ENCODE measurements around the gene ARSK.

The ARSK gene

GRCh38 chr5:95532415-95532814 lies 22.5 kb upstream of the ARSK start:
- Mint-ChIP-seq H3K36me3 (ENCODE audit: insufficient read depth) (peaks cover 53% of the 10 kb centered on the region), H3K4me1 (peaks cover 17% of the 10 kb centered on the region), H3K4me3 (no peak overlapping the region), H3K9me3 (no peaks in the 10 kb centered on the region), H3K27me3 (no peaks in the 10 kb centered on the region), H3K27ac (ENCODE audit: low read depth) (no peak overlapping the region)
- ATAC-seq (replicated peaks; ENCODE audit: extremely low read depth, poor library complexity, severe bottlenecking): no peak
- no peak for DNase-seq (ENCODE audit: low spot score in 2 of 2)

- H3K27me3 Mint-ChIP-seq: no peaks in the 10 kb centered on the region
- H3K9me3 Mint-ChIP-seq: no peaks in the 10 kb centered on the region
These were observed 21.8 kb upstream of the ARSK start for GRCh38 chr5:95533106-95533505.

GRCh38 chr5:95533761-95534160 lies 21.1 kb upstream of the ARSK start:
- peak overlapping the region; percentile 13 for H3K27ac Mint-ChIP-seq (ENCODE audit: low read depth)
- no peaks in the 10 kb centered on the region for H3K27me3 Mint-ChIP-seq
- H3K36me3 Mint-ChIP-seq (ENCODE audit: insufficient read depth): peaks cover 48% of the 10 kb centered on the region
- H3K4me3 Mint-ChIP-seq: no peak overlapping the region
- ATAC-seq (replicated peaks; ENCODE audit: extremely low read depth, poor library complexity, severe bottlenecking) (no peak), DNase-seq (ENCODE audit: low spot score in 2 of 2) (no peak)
- peaks cover 17% of the 10 kb centered on the region for H3K4me1 Mint-ChIP-seq
- no peaks in the 10 kb centered on the region for H3K9me3 Mint-ChIP-seq

More at GRCh38 chr5:95533106-95533505, 21.8 kb upstream of the ARSK start:
- ATAC-seq (replicated peaks; ENCODE audit: extremely low read depth, poor library complexity, severe bottlenecking) (no peak), DNase-seq (ENCODE audit: low spot score in 2 of 2) (no peak)
- H3K36me3 Mint-ChIP-seq (ENCODE audit: insufficient read depth): peaks cover 53% of the 10 kb centered on the region
- H3K27ac Mint-ChIP-seq (ENCODE audit: low read depth): peak overlapping the region; percentile 13
- H3K4me1 Mint-ChIP-seq: peaks cover 17% of the 10 kb centered on the region
- H3K4me3 Mint-ChIP-seq: no peak overlapping the region

GRCh38 chr5:95537501-95537900 lies 17.4 kb upstream of the ARSK start:
- no peaks in the 10 kb centered on the region for H3K9me3 Mint-ChIP-seq
- no peak overlapping the region for H3K27ac Mint-ChIP-seq (ENCODE audit: low read depth)
- no peak overlapping the region for H3K4me3 Mint-ChIP-seq
- H3K27me3 Mint-ChIP-seq: no peaks in the 10 kb centered on the region
- ATAC-seq (replicated peaks; ENCODE audit: extremely low read depth, poor library complexity, severe bottlenecking): no peak
- H3K36me3 Mint-ChIP-seq (ENCODE audit: insufficient read depth): peaks cover 63% of the 10 kb centered on the region
- peaks cover 17% of the 10 kb centered on the region for H3K4me1 Mint-ChIP-seq
- DNase-seq (ENCODE audit: low spot score in 2 of 2): no peak

GRCh38 chr5:95543017-95543705 lies 11.7 kb upstream of the ARSK start:
- H3K27ac Mint-ChIP-seq (ENCODE audit: low read depth): no peak overlapping the region
- no peak for ATAC-seq (replicated peaks; ENCODE audit: extremely low read depth, poor library complexity, severe bottlenecking)
- no peaks in the 10 kb centered on the region for H3K9me3 Mint-ChIP-seq
- H3K4me1 Mint-ChIP-seq: peaks cover 6% of the 10 kb centered on the region
- H3K4me3 Mint-ChIP-seq: no peak overlapping the region
- H3K36me3 Mint-ChIP-seq (ENCODE audit: insufficient read depth): peaks cover 53% of the 10 kb centered on the region
- no peaks in the 10 kb centered on the region for H3K27me3 Mint-ChIP-seq
- no peak for DNase-seq (ENCODE audit: low spot score in 2 of 2)

- Mint-ChIP-seq H3K27me3 (no peaks in the 10 kb centered on the region), H3K4me3 (no peak overlapping the region), H3K36me3 (ENCODE audit: insufficient read depth) (peaks cover 30% of the 10 kb centered on the region), H3K27ac (ENCODE audit: low read depth) (no peak overlapping the region), H3K4me1 (peaks cover 28% of the 10 kb centered on the region), H3K9me3 (no peaks in the 10 kb centered on the region)
- no peak for ATAC-seq (replicated peaks; ENCODE audit: extremely low read depth, poor library complexity, severe bottlenecking)
- no peak for DNase-seq (ENCODE audit: low spot score in 2 of 2)
These were observed 5.9 kb upstream of the ARSK start for GRCh38 chr5:95549030-95549429.

- Mint-ChIP-seq H3K9me3 (no peaks in the 10 kb centered on the region), H3K4me3 (peak overlapping the region; percentile 90), H3K4me1 (peaks cover 30% of the 10 kb centered on the region), H3K27ac (ENCODE audit: low read depth) (peak overlapping the region; percentile 89), H3K27me3 (no peaks in the 10 kb centered on the region), H3K36me3 (ENCODE audit: insufficient read depth) (peaks cover 19% of the 10 kb centered on the region)
- ATAC-seq (replicated peaks; ENCODE audit: extremely low read depth, poor library complexity, severe bottlenecking) (peak; percentile 40), DNase-seq (ENCODE audit: low spot score in 2 of 2) (no peak)
These were observed 612 bp upstream of the ARSK start for GRCh38 chr5:95554331-95554646.

- peaks cover 30% of the 10 kb centered on the region for H3K4me1 Mint-ChIP-seq
- ATAC-seq (replicated peaks; ENCODE audit: extremely low read depth, poor library complexity, severe bottlenecking): no peak
- H3K27me3 Mint-ChIP-seq: no peaks in the 10 kb centered on the region
- no peaks in the 10 kb centered on the region for H3K9me3 Mint-ChIP-seq
- peak overlapping the region; percentile 90 for H3K4me3 Mint-ChIP-seq
- peak overlapping the region; percentile 89 for H3K27ac Mint-ChIP-seq (ENCODE audit: low read depth)
- H3K36me3 Mint-ChIP-seq (ENCODE audit: insufficient read depth): peaks cover 14% of the 10 kb centered on the region
- no peak for DNase-seq (ENCODE audit: low spot score in 2 of 2)
These were observed 652 bp downstream of the ARSK start for GRCh38 chr5:95555553-95555952.

- no peak overlapping the region for H3K4me3 Mint-ChIP-seq
- DNase-seq (ENCODE audit: low spot score in 2 of 2): no peak
- no peak overlapping the region for H3K27ac Mint-ChIP-seq (ENCODE audit: low read depth)
- no peak for ATAC-seq (replicated peaks; ENCODE audit: extremely low read depth, poor library complexity, severe bottlenecking)
- H3K36me3 Mint-ChIP-seq (ENCODE audit: insufficient read depth): peaks cover 8% of the 10 kb centered on the region
- H3K27me3 Mint-ChIP-seq: no peaks in the 10 kb centered on the region
- H3K9me3 Mint-ChIP-seq: no peaks in the 10 kb centered on the region
- H3K4me1 Mint-ChIP-seq: peaks cover 14% of the 10 kb centered on the region
These were observed 2.9 kb downstream of the ARSK start for GRCh38 chr5:95557841-95558240.

GRCh38 chr5:95562282-95562681 lies 7.4 kb downstream of the ARSK start:
- H3K4me1 Mint-ChIP-seq: peaks cover 5% of the 10 kb centered on the region
- H3K9me3 Mint-ChIP-seq: no peaks in the 10 kb centered on the region
- H3K36me3 Mint-ChIP-seq (ENCODE audit: insufficient read depth): peaks cover 7% of the 10 kb centered on the region
- ATAC-seq (replicated peaks; ENCODE audit: extremely low read depth, poor library complexity, severe bottlenecking): no peak
- H3K27ac Mint-ChIP-seq (ENCODE audit: low read depth): no peak overlapping the region
- H3K4me3 Mint-ChIP-seq: no peak overlapping the region
- H3K27me3 Mint-ChIP-seq: no peaks in the 10 kb centered on the region
- DNase-seq (ENCODE audit: low spot score in 2 of 2): no peak

- ATAC-seq (replicated peaks; ENCODE audit: extremely low read depth, poor library complexity, severe bottlenecking) (no peak), DNase-seq (ENCODE audit: low spot score in 2 of 2) (no peak)
- no peaks in the 10 kb centered on the region for H3K27me3 Mint-ChIP-seq
- no peak overlapping the region for H3K27ac Mint-ChIP-seq (ENCODE audit: low read depth)
- H3K4me3 Mint-ChIP-seq: no peak overlapping the region
- peaks cover 14% of the 10 kb centered on the region for H3K36me3 Mint-ChIP-seq (ENCODE audit: insufficient read depth)
- peaks cover 5% of the 10 kb centered on the region for H3K4me1 Mint-ChIP-seq
- no peaks in the 10 kb centered on the region for H3K9me3 Mint-ChIP-seq
These were observed 8.5 kb downstream of the ARSK start for GRCh38 chr5:95563367-95563766.

GRCh38 chr5:95564450-95564849 lies 9.5 kb downstream of the ARSK start:
- peak overlapping the region; percentile 4 for H3K27ac Mint-ChIP-seq (ENCODE audit: low read depth)
- DNase-seq (ENCODE audit: low spot score in 2 of 2) (no peak), ATAC-seq (replicated peaks; ENCODE audit: extremely low read depth, poor library complexity, severe bottlenecking) (no peak)
- no peaks in the 10 kb centered on the region for H3K9me3 Mint-ChIP-seq
- peaks cover 17% of the 10 kb centered on the region for H3K36me3 Mint-ChIP-seq (ENCODE audit: insufficient read depth)
- H3K4me3 Mint-ChIP-seq: no peak overlapping the region
- no peaks in the 10 kb centered on the region for H3K27me3 Mint-ChIP-seq
- peaks cover 5% of the 10 kb centered on the region for H3K4me1 Mint-ChIP-seq

- Mint-ChIP-seq H3K9me3 (no peaks in the 10 kb centered on the region), H3K27me3 (no peaks in the 10 kb centered on the region), H3K4me1 (peaks cover 5% of the 10 kb centered on the region), H3K27ac (ENCODE audit: low read depth) (no peak overlapping the region), H3K36me3 (ENCODE audit: insufficient read depth) (peaks cover 17% of the 10 kb centered on the region), H3K4me3 (no peak overlapping the region)
- no peak for DNase-seq (ENCODE audit: low spot score in 2 of 2)
- ATAC-seq (replicated peaks; ENCODE audit: extremely low read depth, poor library complexity, severe bottlenecking): no peak
These were observed 10.5 kb downstream of the ARSK start for GRCh38 chr5:95565280-95565920.
